Activated naive CD4-positive, alpha-beta T cell (primary cell): ENCODE measurements around the gene ARG2.

Experiments used
- DNase-seq, 4 experiments: peaks; one replicate each; lab custom pipeline; 2025; lab: John Stamatoyannopoulos, UW

Gene ARG2

GRCh38 chr14:67683842-67684241 lies 64.1 kb downstream of the ARG2 start:
- DNase-seq, result no peak

DNA sequence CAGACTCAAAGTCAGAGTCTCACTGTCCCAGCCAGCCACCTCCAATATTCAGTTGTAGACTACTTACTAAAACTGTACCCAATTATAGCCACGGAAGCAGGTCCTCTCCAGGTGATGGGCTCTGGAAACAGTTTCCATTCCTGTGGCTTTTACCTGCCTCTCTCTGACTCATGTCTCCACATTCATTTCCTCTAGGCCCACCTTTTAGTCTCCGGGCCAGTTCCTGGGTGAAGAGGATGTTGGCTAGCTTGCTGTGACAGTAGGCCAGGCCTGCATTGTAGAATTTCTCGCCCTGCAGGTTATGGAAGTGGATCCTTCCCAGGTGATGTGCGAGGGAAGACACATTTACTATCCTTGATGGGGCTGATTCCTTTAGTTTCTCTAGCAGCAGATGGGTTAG lies 70.3 kb downstream of the ARG2 start:
- no peak for DNase-seq

- DNase-seq, result peak; percentile 5 to 23 (median 18)
Observed at GRCh38 chr14:67694791-67695393, 75.2 kb downstream of the ARG2 start.

- peak; percentile 48 to 66 (median 56) for DNase-seq
Observed at GRCh38 chr14:67695394-67695949, 75.8 kb downstream of the ARG2 start, which contains the start of gene RDH11. TSS of gene RDH11 (minus strand) at chr14:67695764. CDS start at chr14:67695703, 61 bp downstream.

DNA sequence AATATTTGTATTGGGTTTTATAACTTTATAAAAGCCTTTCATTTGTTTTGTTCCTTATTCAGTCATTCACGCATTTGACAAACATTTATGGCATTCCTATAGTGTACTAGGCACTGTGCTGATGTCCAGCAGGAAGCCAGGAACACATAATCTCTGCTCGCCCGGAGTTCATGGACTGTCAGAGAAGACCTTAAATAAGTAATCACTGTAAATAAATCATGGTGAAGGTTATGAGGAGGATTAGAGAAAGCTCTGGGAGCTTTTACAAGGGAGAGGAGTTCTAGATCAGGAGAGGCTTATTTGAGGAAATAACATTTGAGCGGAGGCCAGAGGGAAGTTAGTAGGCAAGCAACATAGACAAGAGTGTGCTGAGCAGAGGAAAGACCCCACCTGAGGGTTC lies 77.3 kb downstream of the ARG2 start:
- DNase-seq, result no peak

DNA sequence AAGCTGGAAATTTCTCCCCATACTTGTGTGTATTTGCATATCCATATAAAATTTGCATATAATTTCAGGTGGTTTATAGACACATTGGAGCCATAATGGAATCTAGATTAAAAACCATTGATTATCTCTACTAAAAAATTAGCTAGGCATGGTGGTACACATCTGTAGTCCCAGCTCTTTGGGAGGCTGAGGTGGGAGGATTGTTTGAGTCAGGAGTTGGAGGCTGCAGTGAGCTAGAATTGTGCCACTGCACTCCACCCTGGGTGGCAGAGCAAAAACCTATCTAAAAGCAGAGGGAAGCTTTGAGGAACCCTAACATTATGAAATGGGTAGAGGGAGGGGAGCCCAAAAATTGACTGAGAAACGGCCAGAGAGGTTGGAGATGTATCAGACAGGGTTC lies 78.5 kb downstream of the ARG2 start:
- no peak for DNase-seq
